GM18868 (cell line): ENCODE data around the gene UBASH3B.

ENCODE experiments used
- ATAC-seq: cut with Tn5 transposase; IDR thresholded peaks from one replicate; pipeline ENCODE4 v1.9.1; 2021; ENCODE audit warnings: mild to moderate bottlenecking, moderate library complexity; ENCODE audit not compliant: unreplicated experiment

Gene UBASH3B

GRCh38 chr11:122646549-122647340, 8.8 kb upstream of the UBASH3B start:
- ATAC-seq: no peak

- ATAC-seq: no peak
Observed at GRCh38 chr11:122647736-122648275, 7.7 kb upstream of the UBASH3B start.

GRCh38 chr11:122649116-122649515, 6.4 kb upstream of the UBASH3B start:
- ATAC-seq: no peak

- no peak for ATAC-seq
Observed at GRCh38 chr11:122650619-122651018, 4.9 kb upstream of the UBASH3B start.

GRCh38 chr11:122652495-122652894, 3.0 kb upstream of the UBASH3B start:
- ATAC-seq: no peak

GRCh38 chr11:122653916-122654585, 1.5 kb upstream of the UBASH3B start:
- ATAC-seq: no peak

GRCh38 chr11:122656073-122656630, 630 bp downstream of the UBASH3B start:
- peak; percentile 52 for ATAC-seq

GRCh38 chr11:122656631-122657101, 1.1 kb downstream of the UBASH3B start:
- no peak for ATAC-seq

GRCh38 chr11:122659676-122660554, 4.4 kb downstream of the UBASH3B start:
- no peak for ATAC-seq

GRCh38 chr11:122661182-122661945, 5.8 kb downstream of the UBASH3B start:
- ATAC-seq: no peak

- no peak for ATAC-seq
Observed at GRCh38 chr11:122663056-122663740, 7.7 kb downstream of the UBASH3B start.

GRCh38 chr11:122663764-122664163, 8.2 kb downstream of the UBASH3B start:
- ATAC-seq: no peak

GRCh38 chr11:122664188-122664587, 8.7 kb downstream of the UBASH3B start:
- no peak for ATAC-seq

- no peak for ATAC-seq
Observed at GRCh38 chr11:122665861-122666260, 10.3 kb downstream of the UBASH3B start.

- no peak for ATAC-seq
Observed at GRCh38 chr11:122666743-122667142, 11.2 kb downstream of the UBASH3B start.

GRCh38 chr11:122668562-122669090, 13.1 kb downstream of the UBASH3B start:
- ATAC-seq: no peak

- ATAC-seq: no peak
Observed at GRCh38 chr11:122670131-122670530, 14.6 kb downstream of the UBASH3B start.

GRCh38 chr11:122671400-122671891, 15.9 kb downstream of the UBASH3B start:
- no peak for ATAC-seq

- ATAC-seq: no peak
Observed at GRCh38 chr11:122672892-122673291, 17.4 kb downstream of the UBASH3B start.
